Activated effector memory CD4-positive, alpha-beta T cell treated with Interleukin-2 at 50 U/mL for 16 hours (primary cell): Measurements from ENCODE around the gene CREBBP.

Experiments used
- DNase-seq: peaks from one replicate; pipeline ENCODE4 v3.0.0-alpha.2; 2020

The CREBBP gene

GRCh38 chr16:3854750-3855541 is 25.6 kb downstream of the CREBBP start:
- DNase-seq: no peak

DNA sequence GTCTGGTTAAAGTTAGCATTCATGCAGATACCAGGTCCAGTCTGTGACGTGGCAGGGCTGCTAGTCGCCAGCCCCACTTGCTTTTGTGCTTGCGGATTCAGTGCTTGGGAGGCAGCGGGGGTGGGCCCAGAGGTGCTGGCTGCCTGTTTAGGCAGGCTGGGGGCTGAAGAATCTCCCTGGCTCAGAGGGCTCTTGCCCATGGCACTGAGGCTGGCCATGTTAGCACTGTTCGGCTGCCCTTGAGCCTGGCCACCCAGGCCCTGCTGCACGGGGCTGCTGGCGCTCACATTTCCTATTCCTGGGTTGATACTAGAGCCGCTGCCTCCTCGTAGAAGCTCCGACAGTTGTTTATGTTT is 30.0 kb downstream of the CREBBP start:
- DNase-seq: no peak

- no peak for DNase-seq
These were observed 30.6 kb downstream of the CREBBP start for GRCh38 chr16:3849751-3850543.

- DNase-seq: no peak
These were observed 33.9 kb downstream of the CREBBP start for GRCh38 chr16:3846595-3847091.

- DNase-seq: no peak
These were observed 34.4 kb downstream of the CREBBP start for GRCh38 chr16:3846087-3846486.

DNA sequence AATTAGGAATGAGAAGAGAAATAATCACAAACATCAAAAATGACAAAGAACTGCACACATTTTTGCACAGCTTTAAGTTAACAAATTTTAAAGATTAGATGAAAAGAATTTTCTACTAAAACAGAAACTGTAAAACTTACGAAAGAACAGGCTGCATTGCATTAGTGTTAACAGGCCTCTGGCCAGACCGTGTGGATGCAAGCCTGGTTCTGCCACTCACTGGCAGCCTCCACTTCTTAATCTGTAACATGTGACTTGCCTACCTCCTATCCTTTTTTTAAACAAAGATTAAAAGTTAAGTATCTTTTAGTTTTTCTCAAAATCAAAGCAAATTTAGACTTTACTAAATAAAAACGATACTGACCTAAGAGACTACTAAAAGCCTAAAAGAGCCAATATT is 37.5 kb downstream of the CREBBP start:
- no peak for DNase-seq

- DNase-seq: no peak
These were observed 38.6 kb downstream of the CREBBP start for GRCh38 chr16:3841729-3842508.

DNA sequence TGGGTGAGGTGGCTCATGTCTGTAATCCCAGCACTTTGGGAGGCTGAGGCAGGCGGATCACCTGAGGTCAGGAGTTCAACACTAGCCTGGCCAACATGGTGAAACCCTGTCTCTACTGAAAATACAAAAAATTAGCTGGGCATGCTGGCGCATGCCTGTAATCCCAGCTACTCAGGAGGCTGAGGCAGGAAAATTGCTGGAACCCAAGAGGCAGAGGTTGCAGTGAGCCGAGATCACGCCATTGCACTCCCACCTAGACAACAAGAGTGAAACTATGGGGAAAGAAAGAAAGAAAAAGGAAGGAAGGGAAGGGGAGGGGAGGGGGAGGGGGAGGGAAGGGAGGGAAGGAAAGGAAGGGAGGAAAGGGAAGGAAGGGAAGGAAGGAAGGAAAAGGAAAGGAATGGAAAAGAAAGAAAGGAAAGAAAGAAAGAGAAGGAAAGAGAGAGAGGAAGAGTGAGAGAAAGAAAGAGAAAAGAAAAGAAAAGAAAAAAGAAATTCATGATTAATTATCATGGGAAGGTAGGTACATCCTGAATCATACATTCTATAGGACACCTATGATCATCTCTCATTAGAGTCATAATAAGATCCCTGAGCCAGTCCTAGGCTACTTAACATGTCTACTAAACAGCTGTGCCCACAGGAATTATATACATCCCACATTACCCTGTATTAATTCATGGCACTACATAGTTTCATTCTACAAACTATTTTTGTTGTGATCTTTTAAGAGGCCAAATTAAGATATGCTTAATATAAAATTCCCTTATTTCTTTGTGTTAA is 40.9 kb downstream of the CREBBP start:
- DNase-seq: no peak

- DNase-seq: no peak
These were observed 41.7 kb downstream of the CREBBP start for GRCh38 chr16:3838600-3839401.

DNA sequence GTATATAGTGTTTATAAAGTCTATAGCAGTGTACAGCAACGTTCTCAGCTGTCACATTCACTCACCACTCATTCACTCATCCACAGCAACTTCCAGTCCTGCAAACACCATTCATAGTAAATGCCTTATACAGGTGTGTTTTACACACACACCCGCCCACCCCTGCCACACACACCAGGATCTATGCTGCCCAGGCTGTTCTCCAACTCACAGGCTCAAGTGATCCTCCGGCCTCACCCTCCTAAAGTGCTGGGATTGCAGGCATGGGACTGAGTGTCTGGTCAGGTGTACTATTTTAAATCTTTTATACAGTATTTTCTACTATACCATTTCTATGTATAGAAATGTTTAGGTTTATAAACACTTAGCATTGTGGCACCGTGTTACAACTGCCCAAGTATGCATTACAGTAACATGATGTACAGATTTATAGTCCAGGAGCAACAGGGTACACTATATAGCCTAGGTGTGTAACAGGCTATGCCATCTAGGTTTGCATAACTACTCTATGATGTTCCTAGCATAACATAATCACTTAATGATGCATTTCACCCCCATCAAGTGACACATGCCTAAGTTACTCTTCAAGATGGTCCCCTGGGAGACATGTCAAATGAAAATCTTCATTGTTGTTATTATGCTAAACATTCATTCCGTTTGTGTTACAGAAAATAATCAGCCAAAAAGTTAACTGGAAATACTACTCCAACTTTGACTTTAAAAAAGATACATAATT is 42.5 kb downstream of the CREBBP start:
- no peak for DNase-seq

- no peak for DNase-seq
These were observed 43.9 kb downstream of the CREBBP start for GRCh38 chr16:3836641-3837040.

GRCh38 chr16:3835089-3835602 is 45.4 kb downstream of the CREBBP start:
- no peak for DNase-seq

GRCh38 chr16:3832668-3833067 is 47.8 kb downstream of the CREBBP start:
- no peak for DNase-seq

DNA sequence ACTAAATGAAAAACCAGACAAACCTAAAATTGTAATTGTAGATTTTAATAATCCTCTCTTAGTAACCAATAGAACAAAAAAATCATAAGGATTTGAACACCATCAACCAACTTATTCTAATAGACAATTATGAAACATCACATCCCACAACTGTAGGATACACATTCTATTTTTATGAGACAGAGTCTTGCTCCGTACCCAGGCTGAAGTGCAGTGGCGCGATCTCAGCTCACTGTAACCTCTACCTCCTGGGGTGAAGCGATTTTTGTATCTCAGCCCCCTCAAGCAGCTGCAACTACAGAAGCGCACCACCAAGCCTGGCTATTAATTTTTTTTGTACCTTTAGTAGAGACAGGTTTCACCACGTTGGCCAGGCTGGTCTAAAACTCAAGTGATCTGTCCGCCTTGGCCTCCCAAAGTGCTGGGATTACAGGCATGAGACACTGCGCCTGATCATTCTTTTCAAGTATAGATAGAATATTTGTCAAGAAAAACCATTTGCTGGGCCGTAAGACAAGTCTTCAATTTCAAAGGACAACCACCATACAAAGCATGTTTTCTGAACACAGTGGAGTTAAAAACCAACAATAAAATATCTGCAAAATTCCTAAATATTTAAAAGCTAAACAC is 49.8 kb downstream of the CREBBP start:
- DNase-seq: no peak

GRCh38 chr16:3829631-3830536 is 50.6 kb downstream of the CREBBP start:
- DNase-seq: no peak

DNA sequence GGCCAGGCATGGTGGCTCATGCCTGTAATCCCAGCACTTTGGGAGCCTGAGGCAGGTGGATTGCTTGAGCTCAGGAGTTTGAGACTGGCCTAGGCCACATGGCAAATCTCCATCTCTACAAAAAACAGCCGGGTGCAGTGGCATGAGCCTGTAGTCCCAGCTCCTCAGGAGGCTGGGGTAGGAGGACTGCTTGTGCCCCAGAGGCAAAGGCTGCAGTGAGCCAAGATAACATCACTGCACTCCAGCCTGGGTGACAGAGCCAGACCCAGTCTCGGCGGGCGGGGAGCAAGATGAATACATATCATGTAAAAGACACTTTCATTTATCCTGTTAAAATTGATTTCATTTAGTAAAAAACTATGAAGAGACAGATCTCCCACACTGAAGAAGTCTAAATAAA is 54.6 kb downstream of the CREBBP start:
- no peak for DNase-seq

DNA sequence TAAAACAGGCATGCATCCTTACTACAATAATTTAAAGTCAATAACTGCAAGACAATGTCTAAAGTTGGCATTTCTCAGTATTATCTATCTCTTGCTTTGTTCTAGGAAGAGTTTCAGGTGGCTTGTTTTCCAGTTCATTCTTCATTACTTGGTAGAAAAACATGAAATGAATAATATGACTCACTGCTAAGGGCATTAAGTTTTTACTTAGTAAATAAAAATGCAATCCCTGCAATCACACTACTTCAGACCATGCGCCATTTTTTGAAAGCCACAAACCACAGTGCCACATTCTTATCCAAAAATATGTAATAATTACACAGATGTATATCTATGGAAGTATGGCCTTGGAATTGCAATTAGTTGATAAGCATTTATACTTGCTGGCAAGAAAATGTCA is 55.4 kb downstream of the CREBBP start:
- no peak for DNase-seq

- no peak for DNase-seq
These were observed 56.3 kb downstream of the CREBBP start for GRCh38 chr16:3824121-3824795.

- no peak for DNase-seq
These were observed 57.1 kb downstream of the CREBBP start for GRCh38 chr16:3823427-3823826.
